HUES6 (cell line): ENCODE measurements around the gene TSPAN9.

Experiments used
- H3K27ac ChIP-seq: 2 replicates; pipeline ENCODE4 v1.7.0; 2013; ENCODE audit warnings: low read depth, mild to moderate bottlenecking, low read length, inconsistent platforms
- H3K27me3 ChIP-seq: 2 replicates; pipeline ENCODE4 v1.6.1; 2013; ENCODE audit warnings: low read length; ENCODE audit not compliant: control insufficient read depth, insufficient read depth
- H3K36me3 ChIP-seq: 2 replicates; pipeline ENCODE4 v1.6.1; 2013; ENCODE audit warnings: low read length; ENCODE audit not compliant: control insufficient read depth, insufficient read depth
- H3K4me1 ChIP-seq: 2 replicates; pipeline ENCODE4 v1.6.1; 2013; ENCODE audit warnings: low read length; ENCODE audit not compliant: control insufficient read depth, insufficient read depth
- H3K4me3 ChIP-seq: 2 replicates; pipeline ENCODE4 v1.5.1; 2013; ENCODE audit warnings: low read depth, low read length
- H3K9ac ChIP-seq: one replicate; pipeline ENCODE4 v1.6.1; 2013; ENCODE audit warnings: mild to moderate bottlenecking, low read length
- H3K9me3 ChIP-seq: 2 replicates; pipeline ENCODE4 v1.6.1; 2013; ENCODE audit warnings: low read depth, low read length; ENCODE audit not compliant: control insufficient read depth, insufficient read depth

TSPAN9 gene

GRCh38 chr12:3036901-3037600 lies 40.1 kb upstream of the TSPAN9 start:
- H3K9ac ChIP-seq = no peak overlapping the region
- no peaks in the 10 kb centered on the region for H3K9me3 ChIP-seq
- peaks cover 75% of the 10 kb centered on the region for H3K36me3 ChIP-seq
- peaks cover 16% of the 10 kb centered on the region; the same call in 1 of the 2 replicates for H3K4me1 ChIP-seq
- no peak overlapping the region for H3K27ac ChIP-seq
- no peak overlapping the region for H3K4me3 ChIP-seq
- H3K27me3 ChIP-seq = no peaks in the 10 kb centered on the region

GRCh38 chr12:3038166-3038565 lies 39.0 kb upstream of the TSPAN9 start:
- H3K27me3 ChIP-seq = no peaks in the 10 kb centered on the region
- H3K27ac ChIP-seq = no peak overlapping the region
- peaks cover 10% of the 10 kb centered on the region; the same call in 1 of the 2 replicates for H3K4me1 ChIP-seq
- H3K9me3 ChIP-seq = no peaks in the 10 kb centered on the region
- H3K9ac ChIP-seq = no peak overlapping the region
- H3K4me3 ChIP-seq = no peak overlapping the region
- H3K36me3 ChIP-seq = peaks cover 74% of the 10 kb centered on the region

GRCh38 chr12:3038926-3039510 lies 38.2 kb upstream of the TSPAN9 start:
- Histone ChIP-seq H3K36me3 (peaks cover 74% of the 10 kb centered on the region), H3K27me3 (no peaks in the 10 kb centered on the region), H3K9ac (no peak overlapping the region), H3K27ac (no peak overlapping the region), H3K4me3 (no peak overlapping the region), H3K9me3 (no peaks in the 10 kb centered on the region), H3K4me1 (0 out of 2 replicates have a peak, but pooled peaks cover 2% of the 10 kb centered on the region)

- H3K36me3 ChIP-seq = peaks cover 75% of the 10 kb centered on the region
Measured at GRCh38 chr12:3040026-3040656, 37.0 kb upstream of the TSPAN9 start.

GRCh38 chr12:3040663-3041544 lies 36.3 kb upstream of the TSPAN9 start:
- 0 out of 2 replicates have a peak, but pooled peaks cover 2% of the 10 kb centered on the region for H3K4me1 ChIP-seq
- H3K27ac ChIP-seq = no peak overlapping the region
- no peak overlapping the region for H3K9ac ChIP-seq
- H3K27me3 ChIP-seq = no peaks in the 10 kb centered on the region
- peaks cover 68% of the 10 kb centered on the region for H3K36me3 ChIP-seq
- no peak overlapping the region for H3K4me3 ChIP-seq
- no peaks in the 10 kb centered on the region for H3K9me3 ChIP-seq

More at GRCh38 chr12:3040026-3040656, 37.0 kb upstream of the TSPAN9 start:
- Histone ChIP-seq H3K9me3 (no peaks in the 10 kb centered on the region), H3K4me1 (0 out of 2 replicates have a peak, but pooled peaks cover 2% of the 10 kb centered on the region), H3K27ac (no peak overlapping the region), H3K4me3 (no peak overlapping the region), H3K27me3 (no peaks in the 10 kb centered on the region), H3K9ac (no peak overlapping the region)

GRCh38 chr12:3041558-3042164 lies 35.5 kb upstream of the TSPAN9 start:
- H3K9ac ChIP-seq = no peak overlapping the region
- no peak overlapping the region for H3K4me3 ChIP-seq
- no peaks in the 10 kb centered on the region for H3K9me3 ChIP-seq
- H3K36me3 ChIP-seq = peaks cover 63% of the 10 kb centered on the region
- H3K27ac ChIP-seq = no peak overlapping the region
- no peaks in the 10 kb centered on the region for H3K27me3 ChIP-seq
- 0 out of 2 replicates have a peak, but pooled peaks cover 2% of the 10 kb centered on the region for H3K4me1 ChIP-seq

- Histone ChIP-seq H3K4me1 (0 out of 2 replicates have a peak, but pooled peaks cover 2% of the 10 kb centered on the region), H3K9ac (no peak overlapping the region), H3K27ac (no peak overlapping the region), H3K36me3 (peaks cover 55% of the 10 kb centered on the region), H3K27me3 (no peaks in the 10 kb centered on the region), H3K9me3 (no peaks in the 10 kb centered on the region), H3K4me3 (no peak overlapping the region)
Measured at GRCh38 chr12:3042394-3042793, 34.8 kb upstream of the TSPAN9 start.

- no peaks in the 10 kb centered on the region for H3K9me3 ChIP-seq
- H3K27me3 ChIP-seq = no peaks in the 10 kb centered on the region
- H3K27ac ChIP-seq = no peak overlapping the region
- no peak overlapping the region for H3K4me3 ChIP-seq
- peaks cover 6% of the 10 kb centered on the region; the same call in 1 of the 2 replicates for H3K4me1 ChIP-seq
- H3K36me3 ChIP-seq = peaks cover 51% of the 10 kb centered on the region
- no peak overlapping the region for H3K9ac ChIP-seq
Measured at GRCh38 chr12:3042826-3043225, 34.4 kb upstream of the TSPAN9 start.

GRCh38 chr12:3043406-3043805 lies 33.8 kb upstream of the TSPAN9 start:
- no peak overlapping the region for H3K27ac ChIP-seq
- peaks cover 9% of the 10 kb centered on the region; the same call in 1 of the 2 replicates for H3K4me1 ChIP-seq
- H3K9ac ChIP-seq = no peak overlapping the region
- no peak overlapping the region for H3K4me3 ChIP-seq
- H3K9me3 ChIP-seq = no peaks in the 10 kb centered on the region
- H3K36me3 ChIP-seq = peaks cover 45% of the 10 kb centered on the region
- H3K27me3 ChIP-seq = no peaks in the 10 kb centered on the region

- peaks cover 9% of the 10 kb centered on the region; the same call in 1 of the 2 replicates for H3K4me1 ChIP-seq
- H3K9me3 ChIP-seq = no peaks in the 10 kb centered on the region
- no peak overlapping the region for H3K4me3 ChIP-seq
- H3K36me3 ChIP-seq = peaks cover 37% of the 10 kb centered on the region
- H3K27me3 ChIP-seq = no peaks in the 10 kb centered on the region
- H3K27ac ChIP-seq = no peak overlapping the region
- H3K9ac ChIP-seq = no peak overlapping the region
Measured at GRCh38 chr12:3044141-3044630, 33.0 kb upstream of the TSPAN9 start.
